Ishikawa (cell line): ENCODE data around the gene GRID1.

Experiments
- CREB1 ChIP-seq: IDR thresholded peaks from 2 replicates; pipeline ENCODE4 v1.6.1; 2012; ENCODE audit warnings: low read depth
- EGR1 ChIP-seq: IDR thresholded peaks from 2 replicates; pipeline ENCODE4 v1.6.1; 2012
- EP300 ChIP-seq: IDR thresholded peaks from 2 replicates; pipeline ENCODE4 v1.6.1; 2012; ENCODE audit warnings: borderline replicate concordance
- FOXM1 ChIP-seq: IDR thresholded peaks from 2 replicates; pipeline ENCODE4 v1.6.1; 2012; ENCODE audit warnings: low read depth, borderline replicate concordance
- NFIC ChIP-seq: IDR thresholded peaks from 2 replicates; pipeline ENCODE4 v1.6.1; 2012
- RAD21 ChIP-seq: IDR thresholded peaks from 2 replicates; pipeline ENCODE4 v1.6.1; 2012; ENCODE audit warnings: low read depth
- TCF12 ChIP-seq: IDR thresholded peaks from 2 replicates; pipeline ENCODE4 v1.6.1; 2012; ENCODE audit warnings: low read depth
- USF1 ChIP-seq: IDR thresholded peaks from 2 replicates; pipeline ENCODE4 v1.6.1; 2012
- YY1 ChIP-seq: IDR thresholded peaks from 2 replicates; pipeline ENCODE4 v1.6.1; 2012; ENCODE audit warnings: low read depth
- ZBTB7A ChIP-seq: IDR thresholded peaks from 2 replicates; pipeline ENCODE4 v1.6.1; 2012; ENCODE audit warnings: low read depth
- TF ChIP-seq, protein P1 (sequence below): IDR thresholded peaks from 2 replicates; pipeline ENCODE4 v1.6.1; 2012; ENCODE audit warnings: low read depth, mild to moderate bottlenecking
- TF ChIP-seq, protein P2 (sequence below): IDR thresholded peaks from 2 replicates; pipeline ENCODE4 v1.6.1; 2012

- TF ChIP-seq, protein P1, sequence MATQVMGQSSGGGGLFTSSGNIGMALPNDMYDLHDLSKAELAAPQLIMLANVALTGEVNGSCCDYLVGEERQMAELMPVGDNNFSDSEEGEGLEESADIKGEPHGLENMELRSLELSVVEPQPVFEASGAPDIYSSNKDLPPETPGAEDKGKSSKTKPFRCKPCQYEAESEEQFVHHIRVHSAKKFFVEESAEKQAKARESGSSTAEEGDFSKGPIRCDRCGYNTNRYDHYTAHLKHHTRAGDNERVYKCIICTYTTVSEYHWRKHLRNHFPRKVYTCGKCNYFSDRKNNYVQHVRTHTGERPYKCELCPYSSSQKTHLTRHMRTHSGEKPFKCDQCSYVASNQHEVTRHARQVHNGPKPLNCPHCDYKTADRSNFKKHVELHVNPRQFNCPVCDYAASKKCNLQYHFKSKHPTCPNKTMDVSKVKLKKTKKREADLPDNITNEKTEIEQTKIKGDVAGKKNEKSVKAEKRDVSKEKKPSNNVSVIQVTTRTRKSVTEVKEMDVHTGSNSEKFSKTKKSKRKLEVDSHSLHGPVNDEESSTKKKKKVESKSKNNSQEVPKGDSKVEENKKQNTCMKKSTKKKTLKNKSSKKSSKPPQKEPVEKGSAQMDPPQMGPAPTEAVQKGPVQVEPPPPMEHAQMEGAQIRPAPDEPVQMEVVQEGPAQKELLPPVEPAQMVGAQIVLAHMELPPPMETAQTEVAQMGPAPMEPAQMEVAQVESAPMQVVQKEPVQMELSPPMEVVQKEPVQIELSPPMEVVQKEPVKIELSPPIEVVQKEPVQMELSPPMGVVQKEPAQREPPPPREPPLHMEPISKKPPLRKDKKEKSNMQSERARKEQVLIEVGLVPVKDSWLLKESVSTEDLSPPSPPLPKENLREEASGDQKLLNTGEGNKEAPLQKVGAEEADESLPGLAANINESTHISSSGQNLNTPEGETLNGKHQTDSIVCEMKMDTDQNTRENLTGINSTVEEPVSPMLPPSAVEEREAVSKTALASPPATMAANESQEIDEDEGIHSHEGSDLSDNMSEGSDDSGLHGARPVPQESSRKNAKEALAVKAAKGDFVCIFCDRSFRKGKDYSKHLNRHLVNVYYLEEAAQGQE, result no peak
- TF ChIP-seq TCF12, result no peak
- TF ChIP-seq YY1, result no peak
- no peak for TF ChIP-seq EP300
- TF ChIP-seq, protein P2, sequence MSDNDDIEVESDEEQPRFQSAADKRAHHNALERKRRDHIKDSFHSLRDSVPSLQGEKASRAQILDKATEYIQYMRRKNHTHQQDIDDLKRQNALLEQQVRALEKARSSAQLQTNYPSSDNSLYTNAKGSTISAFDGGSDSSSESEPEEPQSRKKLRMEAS, result no peak
- TF ChIP-seq RAD21, result no peak
- no peak for TF ChIP-seq NFIC
- TF ChIP-seq ZBTB7A, result no peak
- no peak for TF ChIP-seq USF1
- TF ChIP-seq CREB1, result no peak
- no peak for TF ChIP-seq EGR1
- TF ChIP-seq FOXM1, result no peak
Observed at GRCh38 chr10:86350897-86351296, 15.7 kb downstream of the GRID1 start.
